T-helper 2 cell (primary cell): ENCODE data around the gene GABRB1.

Experiments used
- DNase-seq, 5 experiments: peaks; one replicate each; pipeline versions ENCODE4 v3.0.0 to v3.0.0-alpha.2; 2012 to 2022

Gene GABRB1

DNA sequence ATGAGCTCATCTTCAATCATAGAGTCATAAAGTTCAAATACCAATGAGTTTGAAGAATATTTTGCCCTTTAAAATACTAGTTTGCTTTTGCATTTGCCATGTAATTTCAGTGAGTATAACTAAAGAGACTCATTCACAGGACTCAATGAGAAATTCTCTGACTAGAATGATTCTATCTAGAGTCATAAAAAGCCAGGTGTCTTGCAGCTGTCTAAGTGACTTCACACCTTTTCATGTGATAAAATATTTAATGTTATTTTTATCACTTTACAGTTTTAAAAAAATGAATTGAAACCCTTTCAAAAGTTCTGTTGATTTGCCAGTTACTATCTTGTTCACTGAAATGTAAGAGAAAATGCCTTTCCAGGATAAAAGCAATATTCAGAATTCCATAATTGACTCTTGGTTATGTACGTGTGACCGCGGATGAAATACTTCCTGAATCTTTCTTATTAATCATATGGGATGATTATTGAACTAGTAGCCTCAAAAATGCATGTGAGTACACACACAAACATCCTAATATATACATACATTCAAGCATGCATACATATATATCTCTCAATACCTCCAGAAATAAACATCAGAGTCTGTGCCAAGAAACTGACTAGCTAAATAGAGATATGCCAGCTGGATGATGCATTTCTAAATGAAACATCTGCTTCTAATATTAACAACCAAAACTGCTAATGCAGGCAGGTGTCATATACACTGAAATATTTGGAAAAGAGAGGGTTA lies 87.0 kb downstream of the GABRB1 start:
- no peak for DNase-seq

DNA sequence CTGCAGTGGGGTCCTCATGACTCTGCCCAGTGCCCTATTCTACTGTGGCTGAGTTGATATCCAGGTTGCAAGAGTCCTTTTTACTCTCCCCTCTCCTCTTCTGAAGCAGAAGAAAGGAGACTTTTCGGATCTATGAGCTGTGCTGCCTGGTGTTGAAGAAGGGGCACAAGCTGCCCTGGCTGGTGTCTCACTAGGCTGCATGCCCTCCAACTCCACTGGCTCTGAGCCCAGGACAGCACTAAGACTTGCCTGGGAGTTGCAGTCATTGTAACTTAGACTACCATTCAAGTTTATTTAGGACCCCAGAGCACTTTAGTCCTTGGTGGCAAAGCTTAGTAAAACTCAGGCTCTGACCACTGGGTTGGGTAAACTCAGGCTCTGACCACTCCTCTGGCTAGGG lies 89.4 kb downstream of the GABRB1 start:
- no peak for DNase-seq

DNA sequence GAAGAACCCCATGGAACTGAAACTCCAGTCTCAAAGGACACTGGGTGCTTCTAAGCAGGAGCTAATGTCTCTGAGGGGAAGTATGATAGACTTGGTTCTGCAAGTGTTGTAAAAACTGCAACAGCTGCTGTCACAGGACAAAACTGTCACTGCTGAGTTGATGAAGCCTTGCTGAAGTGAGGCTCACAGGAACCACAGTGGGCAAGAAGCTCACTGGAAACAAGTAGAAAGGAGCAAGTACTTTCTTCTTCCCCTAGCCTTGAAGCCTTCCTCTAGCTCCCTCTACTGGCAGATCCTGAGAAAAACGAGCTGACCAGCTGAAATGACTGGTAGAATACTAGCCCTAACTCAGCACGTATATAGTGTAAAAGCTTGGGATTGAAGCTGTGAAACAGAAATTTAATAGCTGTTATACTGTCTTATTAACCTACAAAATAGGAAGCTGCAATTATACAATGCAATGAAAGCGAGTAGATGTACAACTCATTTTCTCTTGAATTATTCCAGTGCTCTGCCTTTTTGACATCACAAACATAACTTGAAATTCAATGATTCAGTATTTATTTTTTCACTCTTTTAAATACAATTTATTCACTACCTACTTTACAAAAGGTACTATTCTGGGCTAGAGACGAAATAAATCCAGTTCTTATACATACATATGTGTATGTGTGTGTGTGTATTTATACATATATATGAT lies 91.4 kb downstream of the GABRB1 start:
- peak in 4 of 5 experiments; percentile 1 to 61 (median 12) for DNase-seq

GRCh38 chr4:47128991-47129390 lies 97.6 kb downstream of the GABRB1 start:
- no peak for DNase-seq

DNA sequence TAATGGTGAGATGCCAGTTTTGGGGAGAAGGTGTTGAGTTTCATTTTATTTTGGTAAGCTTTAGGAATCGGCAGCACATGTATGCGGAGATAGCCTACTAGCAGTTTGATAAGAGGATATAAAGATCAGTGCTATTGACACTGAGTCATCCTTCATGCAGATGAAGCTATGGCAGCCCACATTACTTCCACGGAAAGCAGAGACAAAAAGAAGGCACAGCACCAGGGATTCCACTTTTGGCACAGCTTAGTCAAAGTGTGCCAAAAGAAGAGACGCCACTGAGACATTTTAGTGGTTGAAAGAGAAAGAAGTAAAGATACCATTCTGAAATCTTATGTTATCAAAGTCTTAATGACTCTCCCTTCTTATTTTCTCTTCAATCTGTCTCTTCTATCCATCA lies 103.8 kb downstream of the GABRB1 start:
- no peak for DNase-seq

- DNase-seq = peak in 1 of 5 experiments; percentile 31
Observed at GRCh38 chr4:47143261-47143660, 111.9 kb downstream of the GABRB1 start.

- peak in 1 of 5 experiments; percentile 85 for DNase-seq
Observed at GRCh38 chr4:47145630-47146029, 114.3 kb downstream of the GABRB1 start.

DNA sequence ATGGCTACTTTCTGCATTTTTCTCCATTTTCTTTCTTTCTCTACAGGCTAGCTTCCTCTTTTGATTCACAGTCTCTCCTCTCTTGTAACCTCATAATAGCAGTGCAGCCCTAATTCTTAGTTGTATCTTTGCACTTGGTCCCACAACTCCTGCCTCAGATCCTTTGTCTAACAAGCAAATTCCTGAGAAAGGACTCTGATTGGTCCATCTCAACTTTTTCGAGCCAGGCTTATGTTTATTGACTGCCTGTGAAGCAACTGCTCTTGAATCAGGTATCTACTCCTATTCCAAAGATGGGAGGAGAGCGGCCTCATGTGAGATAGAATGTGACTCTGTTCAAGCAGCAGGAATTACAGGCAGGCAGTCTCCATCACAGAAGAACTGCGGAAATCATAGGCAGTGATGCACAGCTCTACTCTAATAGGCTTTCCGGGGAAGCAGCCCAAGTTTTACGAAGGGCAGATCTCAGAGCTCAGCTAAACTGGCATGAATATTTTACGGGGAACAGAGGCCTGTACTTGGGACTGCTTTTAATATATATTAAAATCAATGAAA lies 123.5 kb downstream of the GABRB1 start:
- DNase-seq = no peak

- no peak for DNase-seq
Observed at GRCh38 chr4:47155919-47156318, 124.6 kb downstream of the GABRB1 start.

DNA sequence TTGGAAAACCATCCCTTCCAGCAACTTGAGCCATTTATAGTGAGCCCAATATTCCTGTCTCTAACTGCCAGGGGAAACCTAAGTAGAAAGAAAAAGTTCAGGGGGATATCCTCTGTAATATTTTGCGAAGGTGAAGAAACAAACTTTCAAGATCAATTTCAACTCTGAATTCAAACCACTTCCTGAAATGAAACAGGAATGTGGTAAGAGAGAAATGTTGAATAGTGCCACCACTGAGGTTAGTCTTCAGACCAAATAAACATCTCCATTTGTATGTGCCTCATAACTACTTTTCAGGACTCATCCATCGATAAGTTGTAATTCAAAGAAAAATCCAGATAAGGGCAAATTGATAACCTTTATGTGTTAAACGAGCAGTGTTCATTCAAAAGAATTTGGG lies 128.7 kb downstream of the GABRB1 start:
- DNase-seq = peak in 1 of 5 experiments; percentile 24

DNA sequence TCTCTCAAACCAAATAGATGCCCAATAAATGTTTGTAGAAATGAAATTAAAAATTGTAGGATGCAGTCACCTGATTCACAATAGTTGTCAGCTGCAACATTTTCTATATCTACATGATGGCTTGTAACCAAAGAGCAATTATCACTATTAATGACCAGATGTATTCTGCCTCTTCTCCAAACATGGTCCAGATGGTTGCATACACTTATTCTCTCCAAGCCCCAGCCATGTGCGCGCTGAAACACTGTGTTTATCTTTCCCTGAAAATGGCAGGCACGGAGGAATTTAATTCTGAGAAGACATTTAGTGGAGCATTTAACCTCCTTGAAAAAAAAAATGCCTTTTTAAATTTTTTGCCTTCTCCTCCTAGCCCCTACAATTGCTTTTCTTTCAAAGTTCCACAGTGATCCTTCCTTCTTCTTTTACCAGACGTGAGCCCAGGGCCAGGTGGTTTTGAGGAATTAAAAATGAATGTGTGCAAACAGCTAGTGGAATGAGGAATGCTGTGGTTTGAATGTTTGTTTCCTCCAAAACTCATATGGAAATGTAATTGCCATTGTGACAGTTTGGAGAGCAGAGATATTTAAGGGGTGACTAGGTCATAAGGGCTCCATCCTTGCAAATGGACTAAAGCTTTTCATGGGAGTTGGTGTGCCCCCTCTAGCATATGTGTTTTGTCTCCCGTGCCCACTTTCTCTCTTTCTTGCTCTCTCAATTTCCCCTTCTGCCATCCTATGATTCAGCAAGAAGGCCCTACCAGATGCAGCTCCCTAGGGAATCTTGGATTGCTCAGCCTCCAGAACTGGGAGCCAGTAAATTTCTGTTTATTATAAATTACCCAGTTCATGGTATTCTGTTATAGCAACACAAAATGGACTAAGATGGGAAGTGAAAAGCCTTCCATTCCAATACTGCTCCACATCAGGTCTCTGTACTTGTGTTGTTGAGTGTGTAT lies 136.0 kb downstream of the GABRB1 start:
- DNase-seq = no peak

DNA sequence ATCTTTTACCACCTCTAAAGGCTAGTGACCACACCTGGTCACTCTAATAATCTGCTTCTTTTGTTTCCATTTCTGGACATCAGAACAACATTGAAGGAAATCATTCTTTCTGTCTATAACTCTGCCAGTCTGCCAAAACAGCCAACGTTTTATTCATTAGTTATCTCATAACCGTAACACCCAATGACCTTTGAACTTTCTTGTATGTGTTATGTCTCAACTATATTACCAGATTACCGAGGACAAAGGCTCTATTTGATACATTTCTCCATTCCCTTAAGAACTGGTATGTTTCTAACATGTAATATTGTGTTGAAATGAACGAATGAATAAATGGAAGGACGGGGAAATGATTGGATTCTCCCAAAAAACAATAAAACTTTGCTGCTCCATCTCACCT lies 152.7 kb downstream of the GABRB1 start:
- no peak for DNase-seq

GRCh38 chr4:47185761-47186160 lies 154.4 kb downstream of the GABRB1 start:
- no peak for DNase-seq

DNA sequence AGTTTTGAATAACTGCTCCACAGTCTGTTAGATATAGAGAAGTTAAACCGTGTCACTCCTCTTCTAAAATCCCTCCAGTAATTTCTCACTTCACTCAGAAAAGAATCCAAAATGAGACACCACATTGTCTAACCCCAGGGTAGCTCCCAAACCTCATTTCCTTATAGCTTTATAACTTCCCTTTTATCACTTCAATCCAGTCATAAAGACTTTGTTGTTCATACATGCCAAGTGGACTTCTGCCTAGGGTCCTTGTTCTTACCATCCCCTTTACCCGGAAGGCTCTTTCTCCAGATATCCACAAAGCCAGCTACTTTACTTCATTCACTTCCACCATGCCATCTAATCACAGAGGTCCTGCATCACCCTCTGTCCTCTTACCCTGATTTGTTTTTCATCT lies 156.2 kb downstream of the GABRB1 start:
- DNase-seq = no peak

DNA sequence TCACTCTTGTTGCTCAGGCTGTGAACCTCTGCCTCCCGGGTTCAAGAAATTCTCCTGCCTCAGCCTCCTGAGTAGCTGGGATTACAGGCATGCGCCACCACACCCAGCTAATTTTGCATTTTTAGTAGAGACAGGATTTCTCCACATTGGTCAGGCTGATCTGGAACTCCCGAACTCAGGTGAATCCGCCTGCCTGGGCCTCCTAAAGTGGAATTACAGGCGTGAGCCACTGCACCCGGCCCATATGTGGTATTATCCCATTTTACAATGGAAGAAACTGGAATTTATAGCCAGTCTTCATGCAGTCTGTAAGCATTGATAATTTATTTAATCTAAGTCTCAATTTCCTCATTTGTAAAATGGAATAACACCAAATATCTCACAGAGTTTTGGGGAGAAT lies 161.8 kb downstream of the GABRB1 start:
- no peak for DNase-seq

- DNase-seq = no peak
Observed at GRCh38 chr4:47194036-47194737, 162.8 kb downstream of the GABRB1 start.

GRCh38 chr4:47195706-47196105 lies 164.3 kb downstream of the GABRB1 start:
- no peak for DNase-seq

DNA sequence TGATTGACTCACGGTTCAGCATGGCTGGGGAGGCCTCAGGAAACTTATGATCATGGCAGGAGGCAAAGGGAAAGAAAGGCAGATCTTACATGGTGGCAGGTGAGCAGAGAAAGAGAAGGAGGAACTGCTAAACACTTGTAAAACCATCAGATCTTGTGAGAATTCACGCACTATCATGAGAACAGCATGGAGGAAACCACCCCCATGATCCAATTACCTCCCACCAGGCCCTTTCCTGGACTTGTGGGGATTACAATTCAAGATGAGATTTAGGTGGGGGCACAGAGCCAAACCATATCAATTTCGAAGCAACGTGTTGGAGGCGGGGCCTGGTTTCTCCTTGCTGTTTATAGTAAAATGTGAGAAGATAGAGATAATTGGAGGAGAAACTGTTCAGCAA lies 167.4 kb downstream of the GABRB1 start:
- DNase-seq = no peak

- DNase-seq = no peak
Observed at GRCh38 chr4:47203593-47203992, 172.2 kb downstream of the GABRB1 start.

GRCh38 chr4:47207555-47207954 lies 176.2 kb downstream of the GABRB1 start:
- no peak for DNase-seq

DNA sequence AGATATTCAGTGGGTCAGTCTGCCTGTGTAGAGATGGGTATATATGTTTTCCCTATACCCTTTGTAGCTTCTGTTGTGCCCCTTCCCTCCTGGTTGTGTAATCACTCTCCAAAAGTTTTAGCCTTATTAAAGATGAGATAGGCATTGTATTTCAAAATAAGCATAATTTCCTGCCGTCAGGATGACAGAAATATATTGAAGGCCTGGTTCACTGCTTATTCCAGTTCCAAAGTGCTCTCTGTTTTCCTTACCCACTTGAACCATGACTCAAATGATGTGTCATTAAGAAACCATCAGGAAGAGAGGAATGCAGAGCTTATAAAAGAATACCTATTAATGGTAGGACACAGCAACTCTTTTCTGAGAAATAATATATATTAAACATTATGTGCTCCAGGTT lies 178.5 kb downstream of the GABRB1 start:
- no peak for DNase-seq

DNA sequence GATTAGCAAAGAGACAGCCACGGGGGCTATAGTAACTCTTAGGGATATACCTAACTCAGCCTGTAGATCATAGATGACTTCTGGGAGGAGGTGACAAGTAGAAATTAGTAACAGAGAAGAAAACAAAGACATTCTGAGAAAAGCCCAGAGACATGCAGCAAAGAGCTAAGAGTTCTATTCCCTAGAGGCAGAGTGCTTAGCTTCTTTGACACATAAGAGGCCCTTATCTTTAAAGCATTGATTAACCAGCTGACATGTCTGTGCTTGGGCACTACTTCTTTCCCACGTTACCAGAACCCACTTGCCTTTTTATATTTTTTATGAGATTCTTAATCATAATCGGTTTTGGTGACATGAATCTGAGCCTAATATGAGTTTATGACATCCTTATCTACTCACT lies 179.5 kb downstream of the GABRB1 start:
- DNase-seq = no peak
